Dermis blood vessel endothelial cell (primary cell): ENCODE measurements around the gene GTF2F2. TPM values are rescaled to one million over a fixed set of nuclear protein-coding genes. Genes with fewer than 3 reads are reported as not detected.
A peak's percentile ranks its signal among the peaks of the same experiment; 100 is the strongest.
"Not testable (repeated sequence)": the region's sequence is repeated elsewhere in the genome, so short reads cannot be mapped to it uniquely, and the experiment has no call there.

Experiments used
- DNase-seq: peaks from one replicate; pipeline ENCODE4 v3.0.0; 2010
- total RNA-seq: library from RNA; depleted of rRNA; stranded (reverse); fragments of >200 nt; gene quantifications from 2 replicates; pipeline ENCODE4 v1.2.3, GENCODE V29; 2014

GTF2F2 gene
- total RNA-seq, 1 donor from 2014 or later, result 24.0 TPM

- DNase-seq, result no peak
Observed at GRCh38 chr13:45257638-45258333, 137.5 kb downstream of the GTF2F2 start.

GRCh38 chr13:45258334-45258675 lies 138.0 kb downstream of the GTF2F2 start:
- DNase-seq, result no peak

GRCh38 chr13:45267215-45267614 lies 146.9 kb downstream of the GTF2F2 start:
- no peak for DNase-seq

- DNase-seq, result no peak
Observed at GRCh38 chr13:45269204-45269603, 148.9 kb downstream of the GTF2F2 start.

GRCh38 chr13:45276913-45277312 lies 156.6 kb downstream of the GTF2F2 start:
- DNase-seq, result no peak

GRCh38 chr13:45278096-45278645 lies 157.9 kb downstream of the GTF2F2 start:
- peak; percentile 76 for DNase-seq

GRCh38 chr13:45280011-45280410 lies 159.7 kb downstream of the GTF2F2 start:
- no peak for DNase-seq

GRCh38 chr13:45280751-45281634 lies 160.7 kb downstream of the GTF2F2 start:
- peak; percentile 89 for DNase-seq

- no peak for DNase-seq
Observed at GRCh38 chr13:45282994-45283393, 162.7 kb downstream of the GTF2F2 start.

- DNase-seq, result no peak
Observed at GRCh38 chr13:45289936-45290563, 169.7 kb downstream of the GTF2F2 start.

- DNase-seq, result peak; percentile 30
Observed at GRCh38 chr13:45292176-45292575, 171.9 kb downstream of the GTF2F2 start.

- peak; percentile 28 for DNase-seq
Observed at GRCh38 chr13:45295536-45295935, 175.2 kb downstream of the GTF2F2 start.

- DNase-seq, result peak; percentile 47
Observed at GRCh38 chr13:45296259-45296658, 175.9 kb downstream of the GTF2F2 start.

GRCh38 chr13:45297456-45298205 lies 177.3 kb downstream of the GTF2F2 start:
- no peak for DNase-seq

GRCh38 chr13:45298206-45298505 lies 177.8 kb downstream of the GTF2F2 start:
- no peak for DNase-seq

GRCh38 chr13:45298550-45298949 lies 178.2 kb downstream of the GTF2F2 start:
- not testable (repeated sequence) for DNase-seq

GRCh38 chr13:45299194-45299593 lies 178.9 kb downstream of the GTF2F2 start:
- DNase-seq, result peak; percentile 61

GRCh38 chr13:45300190-45300985 lies 180.1 kb downstream of the GTF2F2 start:
- no peak for DNase-seq

- no peak for DNase-seq
Observed at GRCh38 chr13:45301263-45301662, 181.0 kb downstream of the GTF2F2 start.

GRCh38 chr13:45302507-45302906 lies 182.2 kb downstream of the GTF2F2 start:
- DNase-seq, result no peak

- DNase-seq, result no peak
Observed at GRCh38 chr13:45303026-45303425, 182.7 kb downstream of the GTF2F2 start.

- no peak for DNase-seq
Observed at GRCh38 chr13:45303866-45304265, 183.6 kb downstream of the GTF2F2 start.
